ENCODE measurements around the gene PRPSAP1.
A peak's percentile ranks its signal among the peaks of the same experiment; 100 is the strongest.
"Not testable (repeated sequence)": the region's sequence is repeated elsewhere in the genome, so short reads cannot be mapped to it uniquely, and the experiment has no call there.

Gene PRPSAP1

GRCh38 chr17:76276069-76276431, 77.7 kb downstream of the PRPSAP1 start:
- FAIRE-seq = no peak

GRCh38 chr17:76275382-76276068, 78.2 kb downstream of the PRPSAP1 start:
- no peak for FAIRE-seq

GRCh38 chr17:76274112-76274956, 79.4 kb downstream of the PRPSAP1 start:
- no peak for FAIRE-seq

- no peak for FAIRE-seq
Observed at GRCh38 chr17:76273445-76274111, 80.1 kb downstream of the PRPSAP1 start.

- FAIRE-seq = no peak
Observed at GRCh38 chr17:76272541-76273444, 80.9 kb downstream of the PRPSAP1 start.

- no peak for FAIRE-seq
Observed at GRCh38 chr17:76271669-76272540, 81.8 kb downstream of the PRPSAP1 start.

- no peak for FAIRE-seq
Observed at GRCh38 chr17:76270770-76271668, 82.7 kb downstream of the PRPSAP1 start.

GRCh38 chr17:76270127-76270592, 83.6 kb downstream of the PRPSAP1 start:
- no peak for FAIRE-seq

GRCh38 chr17:76268991-76269981, 84.4 kb downstream of the PRPSAP1 start:
- FAIRE-seq = no peak

- FAIRE-seq = no peak
Observed at GRCh38 chr17:76268015-76268749, 85.5 kb downstream of the PRPSAP1 start.

- not testable (repeated sequence) for FAIRE-seq
Observed at GRCh38 chr17:76267581-76268001, 86.1 kb downstream of the PRPSAP1 start.

GRCh38 chr17:76267051-76267576, 86.6 kb downstream of the PRPSAP1 start:
- no peak for FAIRE-seq

- no peak for FAIRE-seq
Observed at GRCh38 chr17:76266244-76266938, 87.3 kb downstream of the PRPSAP1 start.

GRCh38 chr17:76265624-76266243, 88.0 kb downstream of the PRPSAP1 start:
- FAIRE-seq = no peak

- peak; percentile 96 for FAIRE-seq
Observed at GRCh38 chr17:76264755-76265623, 88.7 kb downstream of the PRPSAP1 start, which contains the start of gene UBALD2. TSS of gene UBALD2 (plus strand) at chr17:76265348. CDS start at chr17:76265506, 158 bp downstream.

- FAIRE-seq = no peak
Observed at GRCh38 chr17:76264425-76264754, 89.3 kb downstream of the PRPSAP1 start.

Measured in G401.6 (cell line).